PC-3 (cell line): Measurements from ENCODE around the gene DIP2C. TPM values are rescaled to one million over a fixed set of nuclear protein-coding genes. Genes with fewer than 3 reads are reported as not detected.

Experiments
- ATAC-seq: fragments of 200-7000 bp; cut with Tn5 transposase; 2 replicates; pipeline ENCODE4 v1.9.1; 2020; ENCODE audit warnings: mild to moderate bottlenecking, moderate library complexity
- BruUV-seq: library from RNA; stranded (reverse); fragments of 400-500 nt; replicated peaks from 2 replicates; lab custom pipeline; 2021; lab: Mats Ljungman, UMichigan
- CTCF ChIA-PET: fragments of 300-600 bp; sonication (Branson Sonifier 250); formaldehyde crosslinking; loops from one replicate; lab custom pipeline; 2022; ENCODE audit warnings: antibody characterized with exemption; lab: Charles Lee
- POLR2A ChIA-PET: fragments of 300-600 bp; sonication (Branson Sonifier 250); formaldehyde crosslinking; loops from one replicate; lab custom pipeline; 2022; ENCODE audit warnings: antibody characterized with exemption; ENCODE audit not compliant: unreplicated experiment; lab: Charles Lee
- DNase-seq: peaks from one replicate; pipeline ENCODE4 v3.0.0-alpha.2; 2015
- H2AFZ ChIP-seq: fragments of 300-600 bp; sonication (generic); 2 replicates; pipeline ENCODE4 v1.6.0; 2016; ENCODE audit warnings: antibody characterized with exemption, low read length
- H3F3A ChIP-seq: fragments of 300-600 bp; sonication (generic); one replicate; pipeline ENCODE4 v1.6.0; 2017; ENCODE audit warnings: antibody characterized with exemption, low read length, control low read depth, mild to moderate bottlenecking; ENCODE audit not compliant: unreplicated experiment
- H3K27ac ChIP-seq: fragments of 300-600 bp; sonication (generic); 2 replicates; pipeline ENCODE4 v1.5.1; 2016; ENCODE audit warnings: mild to moderate bottlenecking, low read length
- H3K27me3 ChIP-seq: fragments of 300-600 bp; sonication (generic); 2 replicates; pipeline ENCODE4 v1.6.1; 2016; ENCODE audit warnings: low read length, mixed read lengths
- H3K36me3 ChIP-seq: fragments of 300-600 bp; sonication (generic); 2 replicates; pipeline ENCODE4 v1.6.1; 2016; ENCODE audit warnings: low read depth, mixed run types, low read length, mixed read lengths
- H3K4me1 ChIP-seq: fragments of 300-600 bp; sonication (generic); 2 replicates; pipeline ENCODE4 v1.5.1; 2016; ENCODE audit warnings: low read length; ENCODE audit not compliant: insufficient read depth
- H3K4me2 ChIP-seq: fragments of 300-600 bp; sonication (generic); 2 replicates; pipeline ENCODE4 v1.6.0; 2016; ENCODE audit warnings: low read length
- H3K4me3 ChIP-seq: fragments of 300-600 bp; sonication (generic); 2 replicates; pipeline ENCODE4 v1.5.1; 2016; ENCODE audit warnings: mild to moderate bottlenecking, low read length, mixed read lengths
- H3K79me2 ChIP-seq: fragments of 300-600 bp; sonication (generic); 2 replicates; pipeline ENCODE4 v1.6.1; 2017; ENCODE audit warnings: low read length, mixed read lengths
- H3K9ac ChIP-seq: fragments of 300-600 bp; sonication (generic); 2 replicates; pipeline ENCODE4 v1.6.0; 2016; ENCODE audit warnings: mild to moderate bottlenecking, low read length
- H3K9me2 ChIP-seq: fragments of 300-600 bp; sonication (generic); replicated peaks from 2 replicates; pipeline ENCODE4 v1.6.1; 2016; ENCODE audit warnings: mixed run types, low read length, mixed read lengths
- H3K9me3 ChIP-seq: fragments of 300-600 bp; sonication (generic); 2 replicates; pipeline ENCODE4 v1.6.1; 2016; ENCODE audit warnings: low read length, mixed read lengths
- H4K20me1 ChIP-seq: fragments of 300-600 bp; sonication (generic); 2 replicates; pipeline ENCODE4 v1.6.1; 2016; ENCODE audit warnings: low read length, mixed read lengths
- CTCF ChIP-seq: fragments of 300-600 bp; sonication (generic); conservative IDR thresholded peaks from 2 replicates; pipeline ENCODE4 v1.5.1; 2017; ENCODE audit warnings: antibody characterized with exemption, low read depth, mild to moderate bottlenecking, low read length
- EZH2 ChIP-seq: fragments of 300-600 bp; sonication (generic); IDR thresholded peaks from one replicate; pipeline ENCODE4 v1.6.1; 2017; ENCODE audit warnings: antibody characterized with exemption, mild to moderate bottlenecking, low read length; ENCODE audit not compliant: unreplicated experiment
- EZH2phosphoT487 ChIP-seq: fragments of 300-600 bp; sonication (generic); IDR thresholded peaks from 2 replicates; pipeline ENCODE4 v1.6.1; 2018; ENCODE audit warnings: mild to moderate bottlenecking, antibody characterized with exemption, low read length, borderline replicate concordance
- intact Hi-C: fragments of 100-400 bp; cut with micrococcal nuclease; formaldehyde crosslinking; loops from 2 replicates; pipeline ENCODE4 v1.9.0; 2023
- total RNA-seq: library from RNA; depleted of rRNA; stranded (reverse); fragments of >200 nt; gene quantifications from 2 replicates; pipeline ENCODE4 v1.2.3, GENCODE V29; 2014

The DIP2C gene
- total RNA-seq, 1 experiment from 2014 or later = 3.1 TPM

- TF ChIP-seq EZH2 (no peak), CTCF (no peak), EZH2phosphoT487 (no peak)
- Histone ChIP-seq H3K9me2 (no peaks in the 10 kb centered on the region), H3K4me1 (peaks cover 7% of the 10 kb centered on the region), H3K4me3 (no peak overlapping the region), H3K36me3 (no peaks in the 10 kb centered on the region), H3K4me2 (no peak overlapping the region), H4K20me1 (no peaks in the 10 kb centered on the region), H3K27ac (no peak overlapping the region), H3K79me2 (no peaks in the 10 kb centered on the region), H3K27me3 (no peaks in the 10 kb centered on the region), H3K9me3 (no peaks in the 10 kb centered on the region), H3F3A (peaks cover 3% of the 10 kb centered on the region), H3K9ac (no peak overlapping the region), H2AFZ (no peak overlapping the region)
- intact Hi-C loops = no loop called here
- ATAC-seq (no peak), DNase-seq (no peak)
- ChIA-PET POLR2A (no interaction called here), CTCF (no interaction called here)
- BruUV-seq = no TSS peak
Observed at GRCh38 chr10:320771-321170, 368.7 kb downstream of the DIP2C start.

- ATAC-seq (no peak), DNase-seq (no peak)
- no peaks in the 10 kb centered on the region for H3K36me3 ChIP-seq
- TF ChIP-seq CTCF (no peak), EZH2phosphoT487 (no peak), EZH2 (no peak)
- ChIA-PET POLR2A (no interaction called here), CTCF (no interaction called here)
- no peak overlapping the region for H3K4me2 ChIP-seq
- BruUV-seq = no TSS peak
- no peak overlapping the region for H2AFZ ChIP-seq
- H3K4me3 ChIP-seq = no peak overlapping the region
- H3K9me2 ChIP-seq = no peaks in the 10 kb centered on the region
- H4K20me1 ChIP-seq = no peaks in the 10 kb centered on the region
- no peak overlapping the region for H3K27ac ChIP-seq
- no peaks in the 10 kb centered on the region for H3F3A ChIP-seq
- H3K27me3 ChIP-seq = no peaks in the 10 kb centered on the region
- no peak overlapping the region for H3K9ac ChIP-seq
- no peaks in the 10 kb centered on the region for H3K79me2 ChIP-seq
- no peaks in the 10 kb centered on the region for H3K9me3 ChIP-seq
- intact Hi-C loops = no loop called here
- H3K4me1 ChIP-seq = no peaks in the 10 kb centered on the region
Observed at GRCh38 chr10:317926-318325, 371.5 kb downstream of the DIP2C start.

GRCh38 chr10:317271-317769, 372.1 kb downstream of the DIP2C start:
- ChIA-PET CTCF (no interaction called here), POLR2A (no interaction called here)
- no peak overlapping the region for H3K9ac ChIP-seq
- H3K4me1 ChIP-seq = no peaks in the 10 kb centered on the region
- H3K4me3 ChIP-seq = no peak overlapping the region
- no peak overlapping the region for H2AFZ ChIP-seq
- no peaks in the 10 kb centered on the region for H3K36me3 ChIP-seq
- intact Hi-C loops = no loop called here
- H3K27me3 ChIP-seq = no peaks in the 10 kb centered on the region
- H3K27ac ChIP-seq = no peak overlapping the region
- no peaks in the 10 kb centered on the region for H3K79me2 ChIP-seq
- no peak for DNase-seq
- ATAC-seq = no peak
- TF ChIP-seq EZH2 (no peak), EZH2phosphoT487 (no peak), CTCF (no peak)
- BruUV-seq = no TSS peak
- H4K20me1 ChIP-seq = no peaks in the 10 kb centered on the region
- H3K4me2 ChIP-seq = no peak overlapping the region
- no peaks in the 10 kb centered on the region for H3K9me2 ChIP-seq
- H3K9me3 ChIP-seq = no peaks in the 10 kb centered on the region
- H3F3A ChIP-seq = no peaks in the 10 kb centered on the region
